HG03045 (cell line): ENCODE results near the gene SFTPA1.
"Not testable (repeated sequence)": the region's sequence is repeated elsewhere in the genome, so short reads cannot be mapped to it uniquely, and the experiment has no call there.

Experiments used
- ATAC-seq: cut with Tn5 transposase; IDR thresholded peaks from one replicate; pipeline ENCODE4 v1.9.1; 2021; ENCODE audit warnings: mild to moderate bottlenecking, moderate library complexity; ENCODE audit not compliant: unreplicated experiment

SFTPA1 gene

GRCh38 chr10:79610601-79611191 lies at the start of gene SFTPA1:
SFTPA1 (plus strand) TSS chr10:79610939; CDS start chr10:79611826, 887 bp downstream.
- ATAC-seq, result no peak

GRCh38 chr10:79561257-79561656 lies 49.5 kb upstream of the SFTPA1 start:
- no peak for ATAC-seq

- ATAC-seq, result peak; percentile 52
Observed at GRCh38 chr10:79562135-79562756, 48.5 kb upstream of the SFTPA1 start.

GRCh38 chr10:79563426-79563825 lies 47.3 kb upstream of the SFTPA1 start:
- ATAC-seq, result no peak

- not testable (repeated sequence) for ATAC-seq
Observed at GRCh38 chr10:79570624-79571023, 40.1 kb upstream of the SFTPA1 start.

- ATAC-seq, result no peak
Observed at GRCh38 chr10:79579361-79579760, 31.4 kb upstream of the SFTPA1 start.

- no peak for ATAC-seq
Observed at GRCh38 chr10:79581044-79581443, 29.7 kb upstream of the SFTPA1 start.

GRCh38 chr10:79582096-79582495 lies 28.6 kb upstream of the SFTPA1 start:
- ATAC-seq, result no peak

GRCh38 chr10:79582954-79583353 lies 27.8 kb upstream of the SFTPA1 start:
- ATAC-seq, result not testable (repeated sequence)

GRCh38 chr10:79583488-79584024 lies 27.2 kb upstream of the SFTPA1 start:
- ATAC-seq, result no peak

- ATAC-seq, result no peak
Observed at GRCh38 chr10:79585870-79586527, 24.7 kb upstream of the SFTPA1 start.

- no peak for ATAC-seq
Observed at GRCh38 chr10:79586933-79587332, 23.8 kb upstream of the SFTPA1 start.

GRCh38 chr10:79588800-79589199 lies 21.9 kb upstream of the SFTPA1 start:
- ATAC-seq, result no peak

- no peak for ATAC-seq
Observed at GRCh38 chr10:79593377-79593776, 17.4 kb upstream of the SFTPA1 start.

- ATAC-seq, result not testable (repeated sequence)
Observed at GRCh38 chr10:79594565-79594964, 16.2 kb upstream of the SFTPA1 start.

GRCh38 chr10:79595510-79595909 lies 15.2 kb upstream of the SFTPA1 start:
- no peak for ATAC-seq

GRCh38 chr10:79599644-79600043 lies 11.1 kb upstream of the SFTPA1 start:
- not testable (repeated sequence) for ATAC-seq

- ATAC-seq, result no peak
Observed at GRCh38 chr10:79601939-79602338, 8.8 kb upstream of the SFTPA1 start.

- no peak for ATAC-seq
Observed at GRCh38 chr10:79602953-79603352, 7.8 kb upstream of the SFTPA1 start.

- no peak for ATAC-seq
Observed at GRCh38 chr10:79604294-79604693, 6.4 kb upstream of the SFTPA1 start.

GRCh38 chr10:79605308-79605707 lies 5.4 kb upstream of the SFTPA1 start:
- no peak for ATAC-seq
